ENCODE measurements around the gene TRAF1.
A peak's percentile ranks its signal among the peaks of the same experiment; 100 is the strongest.
"Not testable (repeated sequence)": the region's sequence is repeated elsewhere in the genome, so short reads cannot be mapped to it uniquely, and the experiment has no call there.

Gene TRAF1

DNA sequence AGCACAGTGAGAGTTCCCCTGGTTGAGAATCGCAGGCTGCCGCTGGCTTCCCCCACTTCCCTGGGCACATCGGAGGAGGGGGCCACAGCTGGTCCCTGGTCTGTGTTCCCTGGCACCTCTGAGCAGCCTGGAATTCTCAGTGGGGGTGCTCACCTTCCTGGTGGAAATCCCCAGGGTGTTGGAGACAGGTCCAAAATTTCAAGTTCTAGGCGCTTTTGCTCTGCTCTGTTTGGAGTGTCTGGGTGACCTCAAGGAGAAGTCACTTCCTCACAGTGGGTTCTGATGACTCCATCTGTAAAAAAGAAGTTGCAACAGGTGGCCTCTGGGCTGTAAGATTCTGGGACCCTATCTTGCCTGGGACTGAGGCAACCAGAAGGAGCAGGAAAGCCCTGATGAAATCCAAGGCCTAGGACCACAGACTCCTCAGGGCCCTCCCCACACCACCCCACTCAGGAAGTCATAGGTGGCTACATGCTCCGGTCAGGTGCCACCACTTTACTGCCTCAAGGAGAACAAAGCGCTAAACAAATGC lies at the start of gene TRAF1:
TRAF1 (minus strand) TSS at position 400 of the 532 bp plus-strand sequence. CDS start 721 bp downstream, outside the sequence.
- no peak for DNase-seq

- no peak for DNase-seq
Observed at GRCh38 chr9:120974921-120975320, 48.3 kb upstream of the TRAF1 start.

DNA sequence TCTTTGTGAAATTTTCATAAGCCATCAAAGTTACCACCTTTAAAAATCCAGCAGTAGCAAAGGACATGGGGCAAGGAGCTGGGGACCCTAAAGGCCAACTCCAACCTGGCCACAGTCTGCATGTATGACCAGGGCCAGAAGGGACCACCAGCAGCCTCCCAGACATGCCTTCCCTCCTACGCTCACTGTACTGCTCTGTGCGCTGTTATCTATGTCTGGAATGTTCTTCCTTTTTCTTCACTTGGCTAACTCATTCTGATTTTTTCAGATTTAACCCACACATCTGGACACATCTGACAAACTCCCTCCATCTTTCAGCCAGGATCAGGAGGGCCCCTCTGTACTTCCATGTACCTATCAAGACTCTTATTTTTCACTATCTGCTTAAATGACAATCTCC lies 47.6 kb upstream of the TRAF1 start:
- no peak for DNase-seq

DNA sequence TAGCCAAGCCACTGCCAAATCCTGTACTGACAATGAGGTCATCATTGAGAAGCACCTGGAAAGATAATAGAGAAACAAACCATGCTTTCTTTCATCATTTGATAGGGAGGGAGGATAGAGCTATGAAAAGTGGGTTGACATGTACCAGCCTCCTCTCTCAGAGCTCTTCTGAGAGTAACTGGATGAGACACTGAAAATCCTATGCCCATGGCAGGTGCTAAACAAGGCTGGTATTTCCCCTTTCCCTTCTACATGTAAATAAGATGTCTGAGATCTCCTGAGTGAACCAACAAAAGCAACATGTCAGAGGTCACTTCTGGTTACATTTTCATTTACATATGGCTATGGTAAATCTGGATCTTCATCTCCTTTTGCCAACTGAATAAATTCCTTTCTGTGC lies 45.3 kb upstream of the TRAF1 start:
- DNase-seq: no peak

DNA sequence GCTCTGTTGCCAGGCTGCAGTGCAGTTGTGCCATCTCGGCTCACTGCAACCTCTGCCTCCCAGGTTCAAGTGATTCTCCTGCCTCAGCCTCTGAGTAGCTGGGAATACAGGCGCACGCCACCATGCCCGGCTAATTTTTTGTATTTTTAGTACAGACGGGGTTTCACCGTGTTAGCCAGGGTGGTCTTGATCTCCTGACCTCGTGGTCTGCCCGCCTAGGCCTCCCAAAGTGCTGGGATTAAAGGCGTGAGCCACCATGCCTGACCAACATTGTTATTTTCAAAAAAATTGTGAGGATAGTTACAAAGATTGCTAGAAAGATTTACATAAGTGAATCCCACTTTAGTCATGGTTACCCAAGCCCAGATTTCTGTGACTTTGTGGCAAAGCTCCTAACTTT lies 44.9 kb upstream of the TRAF1 start:
- DNase-seq: not testable (repeated sequence)

GRCh38 chr9:120970244-120970643 lies 43.6 kb upstream of the TRAF1 start:
- DNase-seq: no peak

DNA sequence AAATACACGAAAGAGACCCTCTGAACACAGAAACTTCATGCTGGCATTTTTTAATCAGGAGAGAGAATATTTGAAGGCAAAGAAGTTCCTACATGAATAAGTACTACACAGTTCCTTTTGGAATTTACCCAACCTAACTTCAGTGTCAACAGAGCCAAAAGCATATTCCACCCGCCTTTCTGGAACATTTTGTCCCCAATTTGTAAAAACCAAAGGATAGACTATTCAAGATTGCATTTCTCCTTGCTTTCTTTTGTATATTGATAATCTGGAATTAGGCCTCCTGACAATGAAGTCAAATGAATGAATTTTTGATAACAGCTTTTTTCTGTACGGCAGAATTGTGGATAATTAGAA lies 39.4 kb upstream of the TRAF1 start:
- DNase-seq: no peak

DNA sequence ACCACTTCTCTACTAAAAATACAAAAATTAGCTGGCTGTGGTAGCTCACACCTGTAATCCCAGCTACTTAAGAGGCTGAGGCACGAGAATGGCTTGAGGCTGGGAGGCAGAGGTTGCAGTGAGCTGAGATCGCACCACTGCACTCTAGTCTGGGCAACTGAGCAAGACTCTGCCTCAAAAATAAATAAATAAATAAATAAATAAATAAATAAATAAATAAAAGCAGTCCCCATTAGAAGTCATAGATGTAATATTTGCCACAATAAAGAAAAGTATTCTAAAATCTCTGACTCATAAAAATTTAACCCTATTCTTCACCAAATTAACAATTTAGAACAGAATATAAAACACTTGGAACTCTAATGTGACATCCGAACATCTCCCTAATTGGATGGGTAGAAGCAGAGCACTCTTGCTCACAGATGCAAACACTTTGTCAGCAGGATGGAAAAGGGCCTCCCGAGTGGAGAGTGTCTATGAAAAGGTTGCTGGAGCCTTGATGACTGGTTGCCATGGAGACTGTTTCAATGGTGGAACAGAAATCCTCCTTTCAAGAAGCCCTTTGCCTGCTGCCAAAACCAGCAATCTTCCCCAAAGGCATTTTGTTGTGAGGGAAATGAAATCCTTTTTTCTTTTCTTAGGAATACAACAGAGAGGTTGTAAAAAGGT lies 38.9 kb upstream of the TRAF1 start:
- DNase-seq: peak; percentile 79 to 96 (median 84)

DNA sequence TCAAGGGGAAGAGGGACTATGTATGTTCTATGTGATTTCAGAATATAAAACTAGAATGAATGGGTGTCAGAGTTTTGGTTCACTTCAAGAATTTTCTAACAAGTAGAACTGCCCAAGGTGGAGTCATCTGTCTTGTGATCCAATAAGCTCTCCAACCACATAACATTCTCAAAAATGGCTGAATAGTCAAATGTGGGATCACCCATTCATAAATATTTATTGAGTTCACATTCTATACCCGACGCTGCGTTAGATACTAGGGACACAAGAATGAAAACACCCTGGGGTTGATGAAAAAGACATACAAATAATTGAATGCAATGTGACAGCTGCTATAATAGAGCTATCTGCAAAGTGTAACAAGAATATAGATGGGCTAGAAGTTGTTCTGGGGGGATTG lies 35.3 kb upstream of the TRAF1 start:
- no peak for DNase-seq

DNA sequence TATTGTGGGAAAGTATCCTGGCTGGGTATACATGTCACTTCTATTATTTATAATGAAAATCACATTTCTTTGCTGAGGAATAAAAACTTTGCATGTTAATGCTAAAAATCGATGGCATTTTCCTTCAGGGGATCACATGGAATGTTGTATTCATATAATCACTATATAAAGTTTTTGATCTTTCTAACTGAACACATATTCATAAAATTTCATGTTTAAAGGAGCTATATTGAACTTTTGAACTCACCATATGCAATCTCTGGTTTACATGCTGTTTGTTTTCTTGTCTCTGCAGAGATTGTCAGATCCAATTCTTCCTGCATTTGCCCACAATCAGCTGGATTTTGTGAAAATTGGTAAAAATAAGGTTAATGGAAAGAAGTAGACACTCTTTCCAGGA lies 33.4 kb upstream of the TRAF1 start:
- no peak for DNase-seq

DNA sequence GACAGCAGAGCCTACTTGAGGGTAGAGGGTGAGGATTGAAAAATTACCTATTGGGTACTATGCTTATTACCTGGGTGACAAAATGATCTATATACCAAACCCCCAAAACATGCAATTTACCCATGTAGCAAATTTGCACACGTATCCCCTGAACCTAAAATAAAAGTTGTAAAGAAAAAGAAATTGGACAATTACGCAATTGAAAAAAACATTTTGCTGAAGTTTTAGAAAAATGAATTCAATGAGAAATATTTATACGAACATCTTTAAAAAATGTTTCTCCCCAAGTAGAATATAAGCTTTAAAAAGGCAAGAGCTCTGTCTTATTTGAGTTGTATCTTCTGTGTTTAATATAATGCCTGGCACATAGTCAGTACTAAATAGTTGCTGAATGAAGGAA lies 30.3 kb upstream of the TRAF1 start:
- DNase-seq: no peak

- DNase-seq: no peak
Observed at GRCh38 chr9:120951960-120952618, 25.5 kb upstream of the TRAF1 start.

DNA sequence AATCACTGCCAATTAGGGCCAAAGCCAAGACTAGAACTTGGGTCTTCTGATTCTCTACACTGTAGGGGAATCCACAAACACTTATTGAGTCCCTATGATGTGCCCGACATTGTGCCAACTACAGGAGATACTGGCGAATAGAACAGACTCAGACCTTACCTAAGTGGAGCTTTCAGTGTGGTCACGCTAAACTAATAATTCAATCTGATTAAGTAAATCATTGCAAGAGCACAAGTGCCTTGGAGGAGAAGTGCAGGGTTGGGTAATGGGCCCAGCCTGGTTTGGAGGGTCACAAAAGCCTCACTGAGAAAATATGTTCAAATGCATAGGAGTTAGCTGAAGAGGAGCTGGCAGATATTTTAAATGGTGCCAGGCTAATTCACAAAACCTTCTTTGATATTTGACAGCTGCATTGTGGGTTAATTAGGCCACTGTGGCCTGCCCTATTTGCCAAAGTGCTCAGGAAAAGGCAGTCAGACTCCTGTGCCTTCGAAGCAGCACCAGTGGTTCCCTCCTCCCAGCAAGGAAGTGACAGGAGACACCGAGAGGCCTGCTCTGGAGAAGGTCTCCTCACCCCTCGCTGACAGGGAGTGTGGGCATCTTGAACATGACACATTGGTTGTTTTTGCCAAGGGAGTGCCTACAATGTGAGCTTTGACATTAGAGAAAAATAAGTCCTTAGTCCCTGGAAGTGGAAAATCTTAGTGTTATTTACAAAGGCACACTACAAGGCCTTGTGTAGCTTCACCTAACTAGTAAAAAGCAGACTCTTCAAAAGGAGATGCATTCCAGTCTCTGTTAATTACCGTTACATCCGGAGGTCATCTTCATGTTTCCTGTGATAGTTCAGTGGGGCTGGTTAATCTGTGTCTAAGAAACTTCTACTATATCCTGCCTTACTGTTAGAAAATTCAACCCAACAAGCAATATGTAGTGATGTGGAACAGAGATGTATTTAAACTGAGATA lies 24.1 kb upstream of the TRAF1 start:
- DNase-seq: peak in 1 of 3 experiments; percentile 11

- DNase-seq: no peak
Observed at GRCh38 chr9:120949290-120949689, 22.7 kb upstream of the TRAF1 start.

DNA sequence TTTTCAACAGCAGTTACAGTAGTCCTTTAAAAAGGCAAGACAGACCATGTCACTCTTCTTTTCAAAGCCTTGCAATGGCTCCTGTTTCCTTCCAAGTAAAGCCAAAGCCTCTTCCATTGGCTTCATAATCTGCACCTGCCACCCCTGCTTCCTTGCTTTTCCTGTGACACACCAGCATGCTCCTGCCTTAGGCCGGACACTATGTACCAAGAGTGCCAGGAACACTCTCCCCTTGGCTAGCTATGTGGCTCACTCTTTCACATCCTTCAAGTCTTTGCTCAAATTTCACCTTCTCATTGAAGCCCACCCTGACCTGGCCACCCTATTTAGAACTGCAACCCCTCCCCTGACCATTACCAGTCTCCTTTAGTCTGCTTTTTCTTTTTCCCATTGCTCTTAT lies 22.2 kb upstream of the TRAF1 start:
- DNase-seq: no peak

DNA sequence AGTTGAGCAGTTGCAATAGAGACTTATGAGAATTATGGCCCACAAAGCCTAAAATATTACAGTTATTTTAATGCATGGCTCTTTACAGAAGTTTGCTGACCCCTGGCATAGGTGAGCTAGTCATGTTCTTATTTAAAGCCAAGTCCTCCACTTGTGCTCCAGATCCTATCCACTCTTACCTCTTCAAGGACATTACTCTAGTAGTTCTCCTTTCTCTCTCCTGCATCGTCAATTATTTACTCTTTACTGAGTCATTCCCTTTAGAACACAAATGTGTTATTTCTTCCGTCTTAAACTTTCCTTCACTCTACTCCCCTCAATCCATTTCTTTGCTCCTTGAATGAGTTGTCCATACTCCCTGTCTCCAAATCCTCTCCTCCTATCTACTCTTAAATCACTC lies 20.6 kb upstream of the TRAF1 start:
- no peak for DNase-seq

GRCh38 chr9:120946259-120946658 lies 19.7 kb upstream of the TRAF1 start:
- DNase-seq: no peak

DNA sequence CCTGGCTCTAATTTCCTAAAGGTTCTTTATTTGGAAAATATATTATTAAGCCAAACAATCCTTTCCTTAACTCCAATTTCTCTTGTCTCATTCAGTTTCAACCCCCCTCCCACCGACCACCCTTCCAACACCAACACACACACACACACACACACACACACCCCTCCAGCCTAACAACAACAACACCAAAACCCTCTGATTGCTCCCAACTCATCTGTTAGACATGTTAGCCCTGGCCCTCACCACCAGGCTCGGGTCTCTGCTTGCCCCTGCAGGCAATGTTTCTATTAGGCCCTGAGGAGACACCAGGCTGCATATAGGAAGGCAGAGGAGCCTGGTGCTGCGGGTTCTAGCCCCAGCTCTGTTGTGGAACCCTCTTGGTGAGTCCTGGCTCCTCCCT lies 18.4 kb upstream of the TRAF1 start:
- no peak for DNase-seq

GRCh38 chr9:120944434-120944843 lies 17.8 kb upstream of the TRAF1 start:
- no peak for DNase-seq

DNA sequence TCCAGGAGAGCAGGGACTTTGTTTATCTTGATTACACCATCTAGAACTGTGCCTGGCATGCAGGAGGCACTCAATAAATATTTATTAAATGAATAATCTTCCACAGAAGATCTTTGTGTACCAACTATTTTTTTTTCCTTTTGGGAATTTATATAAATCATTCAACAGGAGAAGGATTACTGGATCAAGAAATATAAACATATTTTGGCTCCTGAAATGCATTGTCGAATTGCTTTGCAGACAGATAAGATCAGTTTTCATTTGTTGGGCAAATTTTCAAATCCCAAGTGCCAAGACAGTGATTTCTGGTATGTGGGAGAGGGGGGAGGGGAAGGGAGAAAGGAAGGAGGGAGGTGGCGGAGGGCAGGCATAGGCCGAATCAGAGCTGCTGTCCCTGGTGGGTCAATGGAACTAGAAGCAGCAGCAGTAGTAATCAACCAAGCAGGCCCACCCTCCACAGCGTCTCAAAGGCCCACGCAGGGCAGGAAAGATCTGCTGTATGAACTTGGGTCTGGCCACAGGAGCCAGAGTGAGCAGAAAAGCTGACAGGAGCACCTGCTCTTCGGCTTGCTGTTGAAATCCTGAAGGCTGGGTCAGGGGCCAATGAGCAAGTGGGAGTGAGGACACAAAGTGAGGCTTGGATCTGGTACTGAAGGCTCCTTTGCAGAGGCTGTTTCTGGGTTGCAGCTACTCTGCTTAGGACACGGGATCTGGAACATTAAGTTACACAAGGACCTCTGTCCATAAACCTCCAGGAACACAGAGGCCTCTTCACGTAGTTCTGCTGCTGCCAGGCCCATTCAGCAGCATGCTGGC lies 15.8 kb upstream of the TRAF1 start:
- no peak for DNase-seq

DNA sequence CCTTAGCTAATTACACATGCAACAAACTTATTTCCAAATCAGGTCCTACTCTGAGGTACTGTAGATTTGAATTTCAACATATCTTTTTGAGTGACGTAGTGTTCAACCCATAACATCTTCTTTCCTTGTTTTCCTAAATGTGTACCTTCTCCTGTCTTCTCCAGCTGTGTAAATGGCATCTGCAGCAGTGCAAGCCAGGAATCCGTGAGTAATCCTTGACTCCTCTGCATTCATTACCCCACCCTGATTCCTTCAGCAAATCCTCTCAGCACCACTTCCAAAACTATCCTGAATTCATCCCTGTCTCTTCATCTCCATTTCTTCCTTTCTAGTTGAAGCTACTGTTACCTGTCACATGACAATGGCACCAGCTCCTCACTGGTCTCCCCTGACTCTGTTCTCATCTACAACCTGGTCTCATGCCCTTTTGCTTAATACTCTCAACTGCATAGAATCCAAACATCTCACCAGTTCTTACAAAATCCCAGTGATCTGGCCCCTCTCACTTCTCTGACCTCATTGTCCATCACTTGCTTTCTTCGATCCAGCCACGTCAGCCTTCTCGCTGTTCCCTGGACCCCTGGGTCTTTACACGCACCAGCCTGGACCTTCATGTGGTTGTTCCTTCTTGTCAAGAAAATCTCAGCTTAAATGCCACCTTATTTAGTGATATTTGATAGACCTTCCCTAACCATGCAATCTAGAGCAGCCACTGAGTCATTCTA lies 14.6 kb upstream of the TRAF1 start:
- DNase-seq: no peak

DNA sequence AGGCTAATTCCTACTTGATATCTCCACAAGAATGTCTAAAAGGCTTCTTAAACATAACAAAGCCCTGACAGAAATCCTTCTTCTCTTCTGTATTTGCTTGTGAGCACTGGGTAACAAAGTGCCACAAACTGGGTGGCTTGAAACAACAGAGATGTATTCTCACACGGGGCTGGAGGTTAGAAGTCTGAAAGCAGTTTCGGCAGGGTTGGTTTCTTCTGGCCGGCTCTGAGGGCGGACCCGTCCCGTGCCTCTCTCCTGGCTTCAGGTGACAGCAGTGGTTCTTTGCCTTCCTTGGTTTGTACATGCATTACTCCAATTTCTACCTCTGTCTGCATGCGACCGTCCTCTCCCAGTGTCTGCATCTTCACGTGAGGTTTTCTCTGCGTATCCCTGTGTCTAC lies 14.0 kb upstream of the TRAF1 start:
- no peak for DNase-seq
